AG09319 (cell line): ENCODE results near the gene ZNF74.

Source experiments
- DNase-seq: peaks from one replicate; pipeline ENCODE4 v3.0.0-alpha.2; 2010; ENCODE audit warnings: low read depth; ENCODE audit errors: extremely low read depth
- CTCF ChIP-seq: IDR thresholded peaks from 2 replicates; pipeline ENCODE4 v1.5.1; 2011; ENCODE audit warnings: low read depth, mild to moderate bottlenecking, inconsistent platforms, low read length, moderate library complexity

The ZNF74 gene

DNA sequence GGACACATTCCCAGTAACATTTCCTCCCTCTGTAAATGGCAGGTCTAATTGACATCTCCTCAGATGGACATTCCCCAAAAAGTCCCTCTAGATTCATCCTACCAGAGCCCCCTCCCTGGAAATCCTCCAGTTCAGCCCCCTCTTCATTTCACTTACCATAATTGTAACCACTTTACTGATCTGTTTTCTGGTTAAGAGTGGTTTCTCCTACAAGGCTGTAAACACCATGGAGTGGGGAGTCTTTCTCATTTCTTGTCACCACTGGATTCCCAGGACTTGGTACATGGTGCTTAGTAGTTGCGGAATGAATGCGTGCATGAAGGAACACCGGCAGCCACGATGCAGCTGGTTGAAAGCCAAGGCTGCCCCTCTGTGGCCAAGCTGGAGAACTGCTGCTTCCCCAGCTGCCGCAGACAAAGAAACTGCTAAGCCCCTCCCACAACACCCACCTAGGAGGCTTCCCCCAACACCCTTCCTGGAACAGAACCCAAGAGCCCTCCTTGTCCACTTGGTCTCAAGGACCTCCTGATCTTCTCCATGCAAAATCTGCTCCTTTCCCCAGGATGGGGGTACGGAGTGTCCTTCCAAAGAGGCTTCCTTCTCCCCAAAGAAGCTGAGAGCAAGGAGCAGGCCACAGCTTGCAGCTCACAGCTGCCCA lies 62.2 kb downstream of the ZNF74 start:
- peak; percentile 72 for DNase-seq

GRCh38 chr22:20456722-20457076 lies 62.7 kb downstream of the ZNF74 start:
- DNase-seq: no peak
- TF ChIP-seq CTCF: no peak

More for the DNA sequence above, 62.2 kb downstream of the ZNF74 start:
- TF ChIP-seq CTCF: peak; percentile 95

- DNase-seq: no peak
- no peak for TF ChIP-seq CTCF
Observed at GRCh38 chr22:20457506-20458240, 63.7 kb downstream of the ZNF74 start.
